CD4-positive, alpha-beta T cell (primary cell): Measurements from ENCODE around the gene CDK4. TPM values are rescaled to one million over a fixed set of nuclear protein-coding genes. Genes with fewer than 3 reads are reported as not detected.

Source experiments
- ATAC-seq: fragments of 200-7000 bp; cut with Tn5 transposase; one replicate; pipeline ENCODE4 v1.10.0; 2022; ENCODE audit warnings: mild to moderate bottlenecking; ENCODE audit not compliant: poor library complexity
- CTCF ChIA-PET: fragments of 350-600 bp; sonication (Branson Sonifier 250); formaldehyde crosslinking; loops from one replicate; lab custom pipeline; 2021; ENCODE audit warnings: antibody characterized with exemption, inconsistent platforms; lab: Charles Lee
- POLR2A ChIA-PET: fragments of 350-600 bp; sonication (Branson Sonifier 250); formaldehyde crosslinking; loops from one replicate; lab custom pipeline; 2021; ENCODE audit warnings: antibody characterized with exemption, inconsistent platforms; lab: Charles Lee
- DNase-seq, 14 experiments: peaks; one replicate each; pipeline ENCODE4 v3.0.0-alpha.2; 2013 to 2020; ENCODE audit warnings: mixed read lengths in 2 of 14
- H3K27ac ChIP-seq, 2 donors: one replicate each; pipeline versions ENCODE4 v1.5.1 to v1.7.0; 2013; ENCODE audit warnings: low read length in 2 of 2, low read depth in 1 of 2, mild to moderate bottlenecking in 1 of 2
- H3K27me3 ChIP-seq, 2 experiments: 1 replicate in 1 of 2; 2 replicates in 1 of 2; pipeline versions ENCODE4 v1.6.1 to v1.7.0; 2013; ENCODE audit warnings: low read length in 2 of 2, control low read depth in 1 of 2, mild to moderate bottlenecking in 1 of 2, moderate library complexity in 1 of 2; ENCODE audit not compliant: insufficient read depth in 2 of 2, control insufficient read depth in 1 of 2
- H3K36me3 ChIP-seq: one replicate; pipeline ENCODE4 v1.6.1; 2013; ENCODE audit warnings: low read length, control low read depth; ENCODE audit not compliant: insufficient read depth
- H3K4me1 ChIP-seq: one replicate; pipeline ENCODE4 v1.6.1; 2013; ENCODE audit warnings: low read length, control low read depth; ENCODE audit not compliant: insufficient read depth
- H3K4me3 ChIP-seq: one replicate; pipeline ENCODE4 v1.5.1; 2013; ENCODE audit warnings: mild to moderate bottlenecking, low read length, moderate library complexity
- H3K9me3 ChIP-seq, 2 experiments: 1 replicate in 1 of 2; 2 replicates in 1 of 2; pipeline versions ENCODE4 v1.6.1 to v1.7.0; 2013; ENCODE audit warnings: low read length in 2 of 2, mild to moderate bottlenecking in 2 of 2, control low read depth in 1 of 2, moderate library complexity in 1 of 2; ENCODE audit not compliant: control insufficient read depth in 1 of 2, insufficient read depth in 1 of 2
- H3K27ac Mint-ChIP-seq: one replicate; pipeline ENCODE4 v1.8.0; 2020; ENCODE audit warnings: mixed read lengths
- H3K27me3 Mint-ChIP-seq: one replicate; pipeline ENCODE4 v1.8.0; 2021; ENCODE audit warnings: mixed read lengths
- H3K36me3 Mint-ChIP-seq: one replicate; pipeline ENCODE4 v1.8.0; 2021; ENCODE audit warnings: low read depth, mixed read lengths
- H3K4me1 Mint-ChIP-seq: one replicate; pipeline ENCODE4 v1.8.0; 2021; ENCODE audit warnings: low read depth, mixed read lengths
- H3K4me3 Mint-ChIP-seq: one replicate; pipeline ENCODE4 v1.8.0; 2020; ENCODE audit warnings: mild to moderate bottlenecking, mixed read lengths
- H3K9me3 Mint-ChIP-seq: one replicate; pipeline ENCODE4 v1.8.0; 2020; ENCODE audit warnings: mixed read lengths
- intact Hi-C, 2 experiments: fragments of 100-400 bp; cut with DNase I in 1 of 2; cut with micrococcal nuclease in 1 of 2; formaldehyde crosslinking; loops; one replicate each; pipeline versions ENCODE4 v1.15.1 to v1.9.0; 2023 to 2025; cut with DNase I, micrococcal nuclease
- total RNA-seq, 174 experiments: library from RNA in 2 of 174; stranded (reverse) in 2 of 174; gene quantifications; one replicate each; pipeline ENCODE4 v1.2.3 and lab custom pipeline; 2021 to 2026
- TF ChIP-seq, protein P1 (sequence below): fragments of 200-600 bp; IDR thresholded peaks from one replicate; pipeline ENCODE4 v1.8.0; 2022; ENCODE audit warnings: antibody characterized with exemption, mild to moderate bottlenecking

Gene CDK4
- total RNA-seq, 2 experiments from 2014 or later = 8.7 to 10.8 TPM

DNA sequence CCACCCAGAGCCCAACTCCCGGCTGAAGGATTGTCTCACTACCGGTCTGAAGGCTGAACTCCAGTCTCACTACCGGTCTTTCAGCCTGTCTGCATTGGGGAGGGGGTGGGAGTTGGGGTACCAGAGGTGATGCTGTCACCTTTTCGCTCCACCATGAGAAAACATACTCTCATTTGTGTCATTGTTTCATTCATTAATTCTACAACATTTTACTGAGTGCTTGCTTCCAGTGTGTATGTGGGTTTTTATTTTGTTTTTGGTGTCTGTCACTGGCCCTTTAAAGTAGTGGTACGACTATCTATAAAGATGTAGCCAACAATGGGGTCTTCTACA lies 524 bp upstream of the CDK4 start:
- H3K27me3 Mint-ChIP-seq = no peaks in the 10 kb centered on the region
- TF ChIP-seq, protein P1, sequence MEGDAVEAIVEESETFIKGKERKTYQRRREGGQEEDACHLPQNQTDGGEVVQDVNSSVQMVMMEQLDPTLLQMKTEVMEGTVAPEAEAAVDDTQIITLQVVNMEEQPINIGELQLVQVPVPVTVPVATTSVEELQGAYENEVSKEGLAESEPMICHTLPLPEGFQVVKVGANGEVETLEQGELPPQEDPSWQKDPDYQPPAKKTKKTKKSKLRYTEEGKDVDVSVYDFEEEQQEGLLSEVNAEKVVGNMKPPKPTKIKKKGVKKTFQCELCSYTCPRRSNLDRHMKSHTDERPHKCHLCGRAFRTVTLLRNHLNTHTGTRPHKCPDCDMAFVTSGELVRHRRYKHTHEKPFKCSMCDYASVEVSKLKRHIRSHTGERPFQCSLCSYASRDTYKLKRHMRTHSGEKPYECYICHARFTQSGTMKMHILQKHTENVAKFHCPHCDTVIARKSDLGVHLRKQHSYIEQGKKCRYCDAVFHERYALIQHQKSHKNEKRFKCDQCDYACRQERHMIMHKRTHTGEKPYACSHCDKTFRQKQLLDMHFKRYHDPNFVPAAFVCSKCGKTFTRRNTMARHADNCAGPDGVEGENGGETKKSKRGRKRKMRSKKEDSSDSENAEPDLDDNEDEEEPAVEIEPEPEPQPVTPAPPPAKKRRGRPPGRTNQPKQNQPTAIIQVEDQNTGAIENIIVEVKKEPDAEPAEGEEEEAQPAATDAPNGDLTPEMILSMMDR = no peak
- intact Hi-C loops = loop anchor here (1.0 to 5.0 kb wide), 4 partner anchors 11 to 275 kb away; partner anchors contain the start of genes ARHGAP9 (in 1 of the 2), CTDSP2 (in 1 of the 2), DDIT3 (in 1 of the 2) and MBD6 (in 1 of the 2)
- no peak for DNase-seq
- H3K4me3 ChIP-seq = peak overlapping the region; percentile 12
- H3K9me3 ChIP-seq = no peaks in the 10 kb centered on the region
- POLR2A ChIA-PET = interaction anchor here (1.0 to 1.2 kb wide), 5 partner anchors 11 to 32 kb away, joined by 3 to 9 read pairs (median 3); partner anchors contain the start of genes CYP27B1, EEF1AKMT3 and METTL1
- peak overlapping the region; percentile 73 to 86 for H3K27ac ChIP-seq
- H3K36me3 Mint-ChIP-seq = peaks cover 51% of the 10 kb centered on the region
- peak overlapping the region; percentile 87 for H3K27ac Mint-ChIP-seq
- H3K27me3 ChIP-seq = no peaks in the 10 kb centered on the region
- no peaks in the 10 kb centered on the region for H3K9me3 Mint-ChIP-seq
- CTCF ChIA-PET = no interaction called here
- no peak for ATAC-seq
- peaks cover 56% of the 10 kb centered on the region for H3K4me1 ChIP-seq
- peaks cover 59% of the 10 kb centered on the region for H3K4me1 Mint-ChIP-seq
- H3K4me3 Mint-ChIP-seq = peak overlapping the region; percentile 89
- H3K36me3 ChIP-seq = peaks cover 23% of the 10 kb centered on the region

DNA sequence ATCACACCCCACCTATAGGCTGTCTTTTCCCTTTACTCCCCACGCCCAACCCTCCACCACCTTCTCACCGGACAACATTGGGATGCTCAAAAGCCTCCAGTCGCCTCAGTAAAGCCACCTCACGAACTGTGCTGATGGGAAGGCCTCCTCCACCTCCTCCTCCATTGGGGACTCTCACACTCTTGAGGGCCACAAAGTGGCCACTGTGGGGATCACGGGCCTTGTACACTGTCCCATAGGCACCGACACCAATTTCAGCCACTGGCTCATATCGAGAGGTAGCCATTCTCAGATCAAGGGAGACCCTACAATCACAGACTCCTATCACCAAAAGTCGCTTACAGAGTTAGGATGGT lies 700 bp downstream of the CDK4 start:
- Histone ChIP-seq H3K27me3 (no peaks in the 10 kb centered on the region), H3K9me3 (no peaks in the 10 kb centered on the region), H3K27ac (peak overlapping the region; percentile 74 to 78), H3K4me1 (peaks cover 50% of the 10 kb centered on the region), H3K36me3 (peaks cover 34% of the 10 kb centered on the region), H3K4me3 (peak overlapping the region; percentile 66)
- DNase-seq (peak in 1 of 14 experiments; percentile 39), ATAC-seq (no peak)
- H3K27me3 Mint-ChIP-seq = no peaks in the 10 kb centered on the region
- TF ChIP-seq, protein P1 = no peak
- peaks cover 62% of the 10 kb centered on the region for H3K4me1 Mint-ChIP-seq
- H3K27ac Mint-ChIP-seq = peak overlapping the region; percentile 87
- H3K36me3 Mint-ChIP-seq = peaks cover 55% of the 10 kb centered on the region
- peak overlapping the region; percentile 89 for H3K4me3 Mint-ChIP-seq
- intact Hi-C loops = loop anchor here (5.0 kb wide), 3 partner anchors 96 to 274 kb away; partner anchors contain the start of genes ARHGAP9 (in 1 of the 2), CTDSP2 (in 1 of the 2), DDIT3 (in 1 of the 2) and MBD6 (in 1 of the 2)
- POLR2A ChIA-PET = interaction anchor here (0.6 to 1.2 kb wide), 7 partner anchors 10 to 1787 kb away, joined by 3 to 9 read pairs (median 3); partner anchors contain the start of genes CYP27B1 and DDIT3
- CTCF ChIA-PET = interaction anchor here (0.8 kb wide), 1 partner anchor 168 kb away, joined by 3 read pairs; no protein-coding TSS in a partner anchor
- H3K9me3 Mint-ChIP-seq = no peaks in the 10 kb centered on the region

DNA sequence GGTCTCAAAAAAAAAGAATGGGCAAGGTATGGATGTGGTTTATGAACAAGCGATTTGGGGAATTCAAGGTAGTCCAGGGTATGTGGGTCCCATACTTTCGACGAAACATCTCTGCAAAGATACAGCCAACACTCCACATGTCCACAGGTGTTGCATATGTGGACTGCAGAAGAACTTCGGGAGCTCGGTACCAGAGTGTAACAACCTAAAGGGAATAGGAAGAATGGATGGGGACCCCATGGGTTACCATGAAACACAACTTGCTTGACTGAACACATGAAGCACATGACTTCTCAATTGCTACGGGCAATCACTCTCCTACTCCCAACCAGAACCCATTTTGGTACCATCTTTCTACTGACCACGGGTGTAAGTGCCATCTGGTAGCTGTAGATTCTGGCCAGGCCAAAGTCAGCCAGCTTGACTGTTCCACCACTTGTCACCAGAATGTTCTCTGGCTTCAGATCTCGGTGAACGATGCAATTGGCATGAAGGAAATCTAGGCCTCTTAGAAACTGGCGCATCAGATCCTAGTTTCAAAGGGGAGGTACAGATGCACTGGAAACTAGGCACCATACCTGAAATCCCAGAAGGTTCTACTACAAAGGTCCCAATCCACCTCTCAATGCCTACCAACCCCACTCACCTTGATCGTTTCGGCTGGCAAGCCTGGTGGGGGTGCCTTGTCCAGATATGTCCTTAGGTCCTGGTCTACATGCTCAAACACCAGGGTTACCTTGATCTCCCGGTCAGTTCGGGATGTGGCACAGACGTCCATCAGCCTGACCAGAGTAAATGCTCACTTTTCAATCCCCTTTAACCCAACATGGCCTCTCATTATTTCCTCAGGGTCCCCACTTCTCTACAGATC lies 1.3 kb downstream of the CDK4 start:
- peak overlapping the region; percentile 89 for H3K4me3 Mint-ChIP-seq
- CTCF ChIA-PET = no interaction called here
- TF ChIP-seq, protein P1 = no peak
- no peaks in the 10 kb centered on the region for H3K27me3 Mint-ChIP-seq
- H3K4me1 Mint-ChIP-seq = peaks cover 62% of the 10 kb centered on the region
- H3K9me3 Mint-ChIP-seq = no peaks in the 10 kb centered on the region
- POLR2A ChIA-PET = interaction anchor here (0.6 to 1.2 kb wide), 4 partner anchors 10 to 1786 kb away, joined by 3 to 4 read pairs (median 3); partner anchors contain the start of genes EEF1AKMT3 and METTL1
- H3K4me3 ChIP-seq = peak overlapping the region; percentile 66
- peaks cover 49% of the 10 kb centered on the region for H3K4me1 ChIP-seq
- intact Hi-C loops = loop anchor here (5.0 kb wide), 3 partner anchors 97 to 273 kb away; partner anchors contain the start of genes ARHGAP9 (in 1 of the 2), CTDSP2 (in 1 of the 2), DDIT3 (in 1 of the 2) and MBD6 (in 1 of the 2)
- DNase-seq = peak in 1 of 14 experiments; percentile 33
- no peaks in the 10 kb centered on the region for H3K27me3 ChIP-seq
- H3K36me3 ChIP-seq = peaks cover 38% of the 10 kb centered on the region
- H3K9me3 ChIP-seq = no peaks in the 10 kb centered on the region
- peak overlapping the region in 1 of 2 donors; percentile 78 for H3K27ac ChIP-seq
- H3K27ac Mint-ChIP-seq = peak overlapping the region; percentile 87
- ATAC-seq = no peak
- peaks cover 51% of the 10 kb centered on the region for H3K36me3 Mint-ChIP-seq
